IMR-90 (cell line): ENCODE data around the gene NDUFC2. TPM values are rescaled to one million over a fixed set of nuclear protein-coding genes. Genes with fewer than 3 reads are reported as not detected.

Experiments
- ATAC-seq: fragments of 200-7000 bp; cut with Tn5 transposase; 2 replicates; pipeline ENCODE4 v1.9.1; 2020; ENCODE audit warnings: low read depth, mild to moderate bottlenecking, moderate library complexity
- BruUV-seq: library from RNA; stranded (reverse); fragments of 400-500 nt; replicated peaks from 2 replicates; lab custom pipeline; 2021; lab: Mats Ljungman, UMichigan
- CTCF ChIA-PET: fragments of 300-600 bp; formaldehyde crosslinking; extraction: SDS; loops from one replicate; lab custom pipeline; 2021; ENCODE audit warnings: antibody characterized with exemption; lab: Yijun Ruan, JAX
- POLR2A ChIA-PET: fragments of 300-600 bp; sonication (Branson Sonifier 250); formaldehyde crosslinking; loops from one replicate; lab custom pipeline; 2022; ENCODE audit warnings: antibody characterized with exemption; ENCODE audit not compliant: unreplicated experiment; lab: Charles Lee
- DNase-seq: peaks from one replicate; pipeline ENCODE4 v3.0.0; 2013
- H2AFZ ChIP-seq: replicated peaks from 2 replicates; pipeline ENCODE3; 2013; ENCODE audit warnings: low read length, mild to moderate bottlenecking; ENCODE audit not compliant: poor library complexity
- H2AK5ac ChIP-seq: 2 replicates; pipeline ENCODE4 v1.6.1; 2013; ENCODE audit warnings: low read depth, low read length, inconsistent platforms
- H2AK9ac ChIP-seq: replicated peaks from 2 replicates; pipeline ENCODE3; 2013; ENCODE audit warnings: mild to moderate bottlenecking, low read depth, low read length, moderate library complexity; ENCODE audit not compliant: poor library complexity
- H2BK120ac ChIP-seq: 2 replicates; pipeline ENCODE4 v1.6.1; 2013; ENCODE audit warnings: low read depth, low read length, inconsistent platforms
- H2BK15ac ChIP-seq: 3 replicates; pipeline ENCODE4 v1.6.1; 2013; ENCODE audit warnings: low read depth, low read length, inconsistent platforms
- H2BK20ac ChIP-seq: 2 replicates; pipeline ENCODE4 v1.6.1; 2013; ENCODE audit warnings: low read depth, mild to moderate bottlenecking, inconsistent platforms, low read length, moderate library complexity
- H2BK5ac ChIP-seq: 2 replicates; pipeline ENCODE4 v1.6.1; 2013; ENCODE audit warnings: mild to moderate bottlenecking, low read depth, low read length, inconsistent platforms; ENCODE audit not compliant: poor library complexity, severe bottlenecking
- H3K14ac ChIP-seq: replicated peaks from 2 replicates; pipeline ENCODE4 v1.6.1; 2013; ENCODE audit warnings: low read depth, low read length, inconsistent platforms
- H3K18ac ChIP-seq: 2 replicates; pipeline ENCODE4 v1.6.1; 2013; ENCODE audit warnings: low read depth, low read length, control low read depth
- H3K23ac ChIP-seq: 2 replicates; pipeline ENCODE4 v1.6.1; 2013; ENCODE audit warnings: low read depth, low read length, inconsistent platforms
- H3K27ac ChIP-seq: 2 replicates; pipeline ENCODE4 v1.5.1; 2013; ENCODE audit warnings: mild to moderate bottlenecking, control low read depth, low read length; ENCODE audit not compliant: insufficient read depth
- H3K27me3 ChIP-seq: 2 replicates; pipeline ENCODE4 v1.6.1; 2013; ENCODE audit warnings: low read length; ENCODE audit not compliant: control insufficient read depth, insufficient read depth
- H3K36me3 ChIP-seq: 2 replicates; pipeline ENCODE4 v1.6.1; 2013; ENCODE audit warnings: low read length, mixed read lengths; ENCODE audit not compliant: control insufficient read depth, insufficient read depth
- H3K4ac ChIP-seq: 2 replicates; pipeline ENCODE4 v1.6.1; 2013; ENCODE audit warnings: low read depth, low read length, inconsistent platforms
- H3K4me1 ChIP-seq: 2 replicates; pipeline ENCODE4 v1.6.1; 2013; ENCODE audit warnings: low read length, mixed read lengths; ENCODE audit not compliant: control insufficient read depth, insufficient read depth
- H3K4me2 ChIP-seq: 2 replicates; pipeline ENCODE4 v1.6.1; 2013; ENCODE audit warnings: low read depth, mild to moderate bottlenecking, control low read depth, low read length, moderate library complexity
- H3K4me3 ChIP-seq: 2 replicates; pipeline ENCODE4 v1.5.1; 2013; ENCODE audit warnings: low read depth, mild to moderate bottlenecking, control low read depth, low read length, moderate library complexity; ENCODE audit not compliant: insufficient read depth
- H3K56ac ChIP-seq: 2 replicates; pipeline ENCODE4 v1.6.1; 2013; ENCODE audit warnings: low read length, inconsistent platforms; ENCODE audit not compliant: insufficient read depth; ENCODE audit errors: extremely low read depth
- H3K79me1 ChIP-seq, 2 experiments: 2 replicates each; pipeline ENCODE4 v1.6.1; 2013; ENCODE audit warnings: low read length in 2 of 2, inconsistent platforms in 1 of 2, low read depth in 1 of 2
- H3K9ac ChIP-seq: 2 replicates; pipeline ENCODE4 v1.6.1; 2013; ENCODE audit warnings: low read depth, low read length, control low read depth
- H3K9me1 ChIP-seq: 2 replicates; pipeline ENCODE4 v1.6.1; 2013; ENCODE audit warnings: low read length, inconsistent platforms; ENCODE audit not compliant: insufficient read depth
- H3K9me3 ChIP-seq: 2 replicates; pipeline ENCODE4 v1.6.1; 2013; ENCODE audit warnings: low read length; ENCODE audit not compliant: control insufficient read depth, insufficient read depth
- H4K20me1 ChIP-seq: 2 replicates; pipeline ENCODE4 v1.6.1; 2013; ENCODE audit warnings: low read length, inconsistent platforms; ENCODE audit not compliant: insufficient read depth
- H4K5ac ChIP-seq: 2 replicates; pipeline ENCODE4 v1.6.1; 2013; ENCODE audit warnings: mild to moderate bottlenecking, low read depth, low read length, control low read depth
- H4K8ac ChIP-seq, 2 experiments: 2 replicates each; pipeline ENCODE4 v1.6.1; 2013; ENCODE audit warnings: low read depth in 2 of 2, low read length in 2 of 2, control low read depth in 1 of 2, inconsistent platforms in 1 of 2
- H4K91ac ChIP-seq: 2 replicates; pipeline ENCODE4 v1.6.1; 2013; ENCODE audit warnings: low read depth, low read length, inconsistent platforms; ENCODE audit not compliant: insufficient read depth
- BHLHE40 ChIP-seq: fragments of 150-350 bp; IDR thresholded peaks from 2 replicates; pipeline ENCODE4 v1.6.1; 2016; ENCODE audit warnings: mild to moderate bottlenecking, low read depth, low read length
- CEBPB ChIP-seq: IDR thresholded peaks from 2 replicates; pipeline ENCODE4 v1.6.1; 2012; ENCODE audit warnings: low read depth, low read length, improper control_type of control experiment
- CHD1 ChIP-seq: IDR thresholded peaks from 2 replicates; pipeline ENCODE4 v1.6.1; 2012; ENCODE audit warnings: low read depth, low read length, improper control_type of control experiment
- CTCF ChIP-seq: conservative IDR thresholded peaks from 2 replicates; pipeline ENCODE4 v1.5.1; 2012; ENCODE audit warnings: mild to moderate bottlenecking, low read depth, low read length, improper control_type of control experiment
- ELK1 ChIP-seq: fragments of 150-350 bp; IDR thresholded peaks from 2 replicates; pipeline ENCODE4 v1.6.1; 2016; ENCODE audit warnings: low read depth, mild to moderate bottlenecking, low read length, moderate library complexity, borderline replicate concordance
- FOS ChIP-seq: fragments of 150-350 bp; IDR thresholded peaks from 2 replicates; pipeline ENCODE4 v1.6.1; 2016; ENCODE audit warnings: low read depth, low read length
- MAFK ChIP-seq: IDR thresholded peaks from 2 replicates; pipeline ENCODE4 v1.6.1; 2012; ENCODE audit warnings: low read depth, low read length, improper control_type of control experiment
- MAZ ChIP-seq: IDR thresholded peaks from 2 replicates; pipeline ENCODE4 v1.6.1; 2012; ENCODE audit warnings: low read depth, mild to moderate bottlenecking, low read length, improper control_type of control experiment, moderate library complexity, borderline replicate concordance
- MXI1 ChIP-seq: IDR thresholded peaks from 2 replicates; pipeline ENCODE4 v1.6.1; 2012; ENCODE audit warnings: low read depth, mild to moderate bottlenecking, low read length, moderate library complexity, borderline replicate concordance
- NFE2L2 ChIP-seq: fragments of 150-350 bp; IDR thresholded peaks from 2 replicates; pipeline ENCODE4 v1.6.1; 2016; ENCODE audit warnings: low read depth, mild to moderate bottlenecking, low read length
- POLR2A ChIP-seq: IDR thresholded peaks from 2 replicates; pipeline ENCODE4 v1.6.1; 2012; ENCODE audit warnings: mild to moderate bottlenecking, low read depth, low read length
- RAD21 ChIP-seq: IDR thresholded peaks from 2 replicates; pipeline ENCODE4 v1.6.1; 2012; ENCODE audit warnings: low read length, improper control_type of control experiment
- RCOR1 ChIP-seq: IDR thresholded peaks from 2 replicates; pipeline ENCODE4 v1.6.1; 2012; ENCODE audit warnings: mild to moderate bottlenecking, low read length, improper control_type of control experiment; ENCODE audit not compliant: insufficient replicate concordance
- RFX5 ChIP-seq: IDR thresholded peaks from 2 replicates; pipeline ENCODE4 v1.8.0; 2012; ENCODE audit warnings: low read depth, mild to moderate bottlenecking, low read length, moderate library complexity
- SMC3 ChIP-seq: fragments of 150-350 bp; IDR thresholded peaks from 2 replicates; pipeline ENCODE4 v1.6.1; 2016; ENCODE audit warnings: low read depth, mild to moderate bottlenecking, antibody characterized with exemption, low read length, moderate library complexity
- USF2 ChIP-seq: fragments of 150-350 bp; IDR thresholded peaks from 2 replicates; pipeline ENCODE4 v1.6.1; 2017; ENCODE audit warnings: mild to moderate bottlenecking, antibody characterized with exemption, low read length, low read depth
- WGBS, 2 experiments: methylation state at CpG; one replicate each; pipeline versions ENCODE4 v1.1.5 to v1.1.7; 2013; ENCODE audit warnings: missing lambda C conversion rate in 2 of 2; ENCODE audit not compliant: insufficient read length in 1 of 2; ENCODE audit errors: extremely low coverage in 2 of 2; 5-methylcytosine and 5-hydroxymethylcytosine counted together
- dilution Hi-C: fragments of 300-500 bp; cut with HindIII; formaldehyde crosslinking; loops from one replicate; pipeline ENCODE4 v1.14.3; 2018; ENCODE audit warnings: low sequenced_read_pairs; ENCODE audit not compliant: unreplicated experiment
- in situ Hi-C: fragments of 300-500 bp; cut with MboI; formaldehyde crosslinking; loops from 3 replicates; pipeline ENCODE4 v1.14.3; 2019; ENCODE audit warnings: low sequenced_read_pairs, inconsistent platforms, mixed read lengths
- intact Hi-C: fragments of 100-400 bp; cut with micrococcal nuclease; formaldehyde crosslinking; loops from 2 replicates; pipeline ENCODE4 v1.10.0; 2022
- polyA plus RNA-seq, 3 experiments: library from polyadenylated mRNA; depleted of rRNA; stranded (reverse); fragments of >200 nt; gene quantifications; 2 replicates each; pipeline ENCODE4 v1.2.3, GENCODE V29; 2012; ENCODE audit warnings: low replicate concordance in 1 of 3
- total RNA-seq: library from RNA; depleted of rRNA; stranded (reverse); fragments of >200 nt; gene quantifications from 2 replicates; pipeline ENCODE4 v1.2.3, GENCODE V29; 2012

The NDUFC2 gene
- total and polyA plus RNA-seq, 2 of the 4 experiments (the other 2 are of a cell fraction): 146 to 340 TPM

GRCh38 chr11:78081583-78081982 lies 1.9 kb upstream of the NDUFC2 start:
- Histone ChIP-seq H3K4me2 (no peak overlapping the region), H2AFZ (no peak overlapping the region), H3K27me3 (no peaks in the 10 kb centered on the region), H3K56ac (no peak overlapping the region), H3K9me1 (peaks cover 12% of the 10 kb centered on the region), H3K27ac (no peak overlapping the region), H4K8ac (peak overlapping the region in 1 of 2 experiments; percentile 95; a peak in 2 of 4 replicates), H2BK15ac (no peak overlapping the region), H3K14ac (no peak overlapping the region), H3K4me1 (peaks cover 2% of the 10 kb centered on the region; the same call in 1 of the 2 replicates), H3K36me3 (0 out of 2 replicates have a peak, but pooled peaks cover 2% of the 10 kb centered on the region), H3K9ac (no peak overlapping the region), H4K5ac (no peak overlapping the region), H3K23ac (no peak overlapping the region), H2AK9ac (no peak overlapping the region), H3K4me3 (no peak overlapping the region), H3K4ac (0 out of 2 replicates have a peak overlapping the region, but pooled peaks have one; percentile 33), H2BK5ac (no peak overlapping the region), H2AK5ac (peak overlapping the region; percentile 13; the same call in 1 of the 2 replicates), H3K18ac (no peak overlapping the region), H4K20me1 (peaks cover 21% of the 10 kb centered on the region), H2BK20ac (peak overlapping the region; percentile 0; the same call in 1 of the 2 replicates), H3K9me3 (no peaks in the 10 kb centered on the region), H2BK120ac (peak overlapping the region; percentile 38; the same call in 1 of the 2 replicates), H3K79me1 (peaks cover 8 to 36% of the 10 kb centered on the region in 2 experiments), H4K91ac (no peak overlapping the region)
- WGBS, 2 experiments: 75% methylated on average over 2 of the region's 6 CpGs; no CpG with 5 or more reads in 1 of the 2 experiments
- ChIA-PET CTCF (no interaction called here), POLR2A (no interaction called here)
- ATAC-seq (no peak), DNase-seq (no peak)
- in situ Hi-C loops (no loop called here), dilution Hi-C loops (no loop called here), intact Hi-C loops (no loop called here)
- TF ChIP-seq RFX5: no peak
- no peak for TF ChIP-seq MAZ
- no peak for TF ChIP-seq BHLHE40
- TF ChIP-seq CHD1: no peak
- no peak for TF ChIP-seq ELK1
- TF ChIP-seq CEBPB: no peak
- TF ChIP-seq POLR2A: no peak
- TF ChIP-seq USF2: no peak
- TF ChIP-seq MXI1: no peak
- no peak for TF ChIP-seq FOS
- TF ChIP-seq CTCF: no peak
- no peak for TF ChIP-seq MAFK
- no peak for TF ChIP-seq RAD21
- TF ChIP-seq NFE2L2: no peak
- no peak for TF ChIP-seq RCOR1
- TF ChIP-seq SMC3: no peak
- no TSS peak for BruUV-seq
